Astrocyte of the cerebellum (primary cell): Measurements from ENCODE around the gene CRP.

Experiments
- DNase-seq: peaks from one replicate; pipeline ENCODE4 v3.0.0-alpha.2; 2011; ENCODE audit warnings: low read depth
- H3K4me3 ChIP-seq: 2 replicates; pipeline ENCODE4 v1.5.1; 2011; ENCODE audit warnings: mild to moderate bottlenecking, low read depth, low read length, moderate library complexity
- in situ Hi-C: cut with HindIII; loops from 2 replicates; pipeline ENCODE4 v1.10.0; 2017; ENCODE audit warnings: low sequenced_read_pairs
- TF ChIP-seq, protein P1 (sequence below): IDR thresholded peaks from 2 replicates; pipeline ENCODE4 v1.5.1; 2012; ENCODE audit warnings: low read length, low read depth, moderate library complexity, mild to moderate bottlenecking; ENCODE audit errors: missing control alignments

CRP gene

GRCh38 chr1:159714529-159714928 lies at the start of gene CRP:
Gene CRP, minus strand, starts transcription at chr1:159714589. Its CDS starts 104 bp downstream, at chr1:159714485.
- DNase-seq, result no peak
- no peak within 1 kb of the TSS for H3K4me3 ChIP-seq
- TF ChIP-seq, protein P1, sequence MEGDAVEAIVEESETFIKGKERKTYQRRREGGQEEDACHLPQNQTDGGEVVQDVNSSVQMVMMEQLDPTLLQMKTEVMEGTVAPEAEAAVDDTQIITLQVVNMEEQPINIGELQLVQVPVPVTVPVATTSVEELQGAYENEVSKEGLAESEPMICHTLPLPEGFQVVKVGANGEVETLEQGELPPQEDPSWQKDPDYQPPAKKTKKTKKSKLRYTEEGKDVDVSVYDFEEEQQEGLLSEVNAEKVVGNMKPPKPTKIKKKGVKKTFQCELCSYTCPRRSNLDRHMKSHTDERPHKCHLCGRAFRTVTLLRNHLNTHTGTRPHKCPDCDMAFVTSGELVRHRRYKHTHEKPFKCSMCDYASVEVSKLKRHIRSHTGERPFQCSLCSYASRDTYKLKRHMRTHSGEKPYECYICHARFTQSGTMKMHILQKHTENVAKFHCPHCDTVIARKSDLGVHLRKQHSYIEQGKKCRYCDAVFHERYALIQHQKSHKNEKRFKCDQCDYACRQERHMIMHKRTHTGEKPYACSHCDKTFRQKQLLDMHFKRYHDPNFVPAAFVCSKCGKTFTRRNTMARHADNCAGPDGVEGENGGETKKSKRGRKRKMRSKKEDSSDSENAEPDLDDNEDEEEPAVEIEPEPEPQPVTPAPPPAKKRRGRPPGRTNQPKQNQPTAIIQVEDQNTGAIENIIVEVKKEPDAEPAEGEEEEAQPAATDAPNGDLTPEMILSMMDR, result no peak
- in situ Hi-C loops, result loop anchor here (25.0 kb wide), 2 partner anchors 227 to 327 kb away; no protein-coding TSS in a partner anchor

- TF ChIP-seq, protein P1, result no peak
- DNase-seq, result no peak
- H3K4me3 ChIP-seq, result no peak overlapping the region
- in situ Hi-C loops, result no loop called here
Observed at GRCh38 chr1:159763686-159764085, 49.3 kb upstream of the CRP start.

DNA sequence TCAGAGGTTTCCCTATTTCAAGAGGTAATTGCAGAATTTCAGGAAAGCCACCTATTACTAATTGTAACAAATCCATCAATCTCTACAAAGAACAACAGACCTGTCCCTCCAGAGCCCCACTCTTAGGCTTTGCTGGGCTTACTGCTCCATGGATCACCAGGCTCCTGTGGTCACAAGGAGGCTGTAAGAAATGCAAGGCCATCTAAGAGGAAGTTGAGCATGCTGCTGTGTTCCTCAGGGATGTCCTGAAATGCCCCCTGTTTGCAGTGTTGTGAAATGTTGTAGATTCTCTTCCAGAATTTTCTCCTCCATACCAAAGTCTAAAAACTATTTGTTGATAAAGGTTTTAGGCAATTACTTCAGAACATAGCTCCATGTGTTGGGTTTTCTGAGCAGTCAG lies 42.0 kb upstream of the CRP start:
- in situ Hi-C loops, result no loop called here
- TF ChIP-seq, protein P1, result no peak
- H3K4me3 ChIP-seq, result no peak overlapping the region
- no peak for DNase-seq

DNA sequence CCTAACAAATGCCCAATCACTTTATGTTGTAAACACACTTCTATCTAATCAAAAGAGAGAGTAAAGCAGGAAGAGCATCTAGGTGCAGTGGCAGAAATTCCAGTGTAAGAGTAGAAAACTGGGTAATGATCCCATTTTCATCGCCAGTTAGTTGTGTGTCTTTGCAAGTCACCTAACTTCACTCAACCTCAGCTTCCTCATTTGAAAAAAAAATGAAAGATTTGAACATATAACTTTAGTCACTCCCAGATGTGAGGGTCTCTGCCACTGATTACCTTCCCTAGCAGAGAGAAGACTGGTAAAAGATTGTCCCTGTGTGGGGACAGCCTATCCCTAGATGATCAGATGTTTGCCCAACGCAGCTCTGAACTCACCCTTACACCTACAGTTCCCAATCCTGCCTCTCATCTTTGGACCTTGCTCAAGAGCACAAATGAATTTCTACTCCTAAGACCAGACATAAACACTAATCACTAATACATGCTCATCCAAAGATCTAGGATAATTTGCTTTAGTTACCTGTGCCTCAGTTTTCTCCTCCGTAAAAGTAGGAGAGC lies 41.1 kb upstream of the CRP start:
- TF ChIP-seq, protein P1, result no peak
- in situ Hi-C loops, result no loop called here
- DNase-seq, result no peak
- no peak overlapping the region for H3K4me3 ChIP-seq

DNA sequence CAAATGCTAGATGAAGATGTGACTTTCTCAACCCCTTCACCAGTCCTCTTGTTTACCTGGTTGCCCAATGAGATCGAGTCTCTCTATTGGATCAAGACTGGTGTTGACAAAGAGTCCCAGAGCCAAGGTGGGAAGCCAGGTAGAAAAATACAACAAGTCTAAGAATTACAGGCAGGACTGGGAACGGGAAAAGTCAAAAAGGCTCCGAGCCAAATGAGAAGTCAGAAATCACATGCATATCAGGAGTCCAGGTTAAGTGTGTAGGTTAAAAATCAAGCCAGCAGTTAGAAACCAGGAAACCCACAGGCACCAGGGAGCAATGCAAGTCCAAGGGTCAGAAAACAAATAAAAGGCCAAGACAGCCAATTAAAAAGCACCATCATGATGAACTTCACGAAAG lies 39.0 kb upstream of the CRP start:
- DNase-seq, result no peak
- H3K4me3 ChIP-seq, result no peak overlapping the region
- TF ChIP-seq, protein P1, result no peak
- in situ Hi-C loops, result no loop called here

- TF ChIP-seq, protein P1, result no peak
- no peak overlapping the region for H3K4me3 ChIP-seq
- in situ Hi-C loops, result no loop called here
- DNase-seq, result no peak
Observed at GRCh38 chr1:159752135-159752580, 37.8 kb upstream of the CRP start.
